ENCODE data around the gene PACS1. TPM values are rescaled to one million over a fixed set of nuclear protein-coding genes. Genes with fewer than 3 reads are reported as not detected.

PACS1 gene
- polyA plus RNA-seq, 1 donor (not counting 4 experiments of a cell fraction or from before 2014, with no cell fraction given): 14.9 TPM

DNA sequence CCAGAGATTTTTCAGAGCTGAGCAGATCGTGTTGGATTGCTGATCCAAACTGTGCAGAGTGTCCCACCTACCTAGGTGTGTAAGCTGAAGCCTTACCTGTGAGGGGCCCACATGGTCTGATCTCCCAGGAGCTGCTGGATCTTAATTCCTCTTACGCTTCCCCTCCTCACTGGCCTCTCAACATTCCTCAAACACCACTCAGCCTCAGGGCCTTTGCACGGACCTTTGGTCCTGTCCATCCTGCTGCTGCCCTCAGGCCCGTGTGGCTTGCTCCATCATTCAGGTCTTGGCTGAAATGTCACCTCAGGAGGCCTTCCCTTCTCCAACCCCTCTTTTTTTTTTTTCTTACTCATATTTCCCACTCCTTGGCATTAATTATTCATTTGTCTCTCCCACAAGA, 177.2 kb downstream of the PACS1 start:
- no peaks in the 10 kb centered on the region for H4K20me1 ChIP-seq (ENCODE audit: control insufficient read depth, extremely low read depth, insufficient read depth, low read length)
- H3K27ac ChIP-seq (ENCODE audit: control insufficient read depth, insufficient read depth, low read length): no peak overlapping the region
- dilution Hi-C loops (cut with MboI; ENCODE audit: extremely low pct_ligation_motif_present, low sequenced_read_pairs): no loop called here
- no peaks in the 10 kb centered on the region for H3K9me3 ChIP-seq (ENCODE audit: control insufficient read depth, low read depth, low read length)
- H2AFZ ChIP-seq (ENCODE audit: control insufficient read depth, low read length): no peak overlapping the region
- TF ChIP-seq EZH2 (IDR thresholded peaks at IDR 0.05; ENCODE audit: low read length): no peak
- TF ChIP-seq, protein P1, sequence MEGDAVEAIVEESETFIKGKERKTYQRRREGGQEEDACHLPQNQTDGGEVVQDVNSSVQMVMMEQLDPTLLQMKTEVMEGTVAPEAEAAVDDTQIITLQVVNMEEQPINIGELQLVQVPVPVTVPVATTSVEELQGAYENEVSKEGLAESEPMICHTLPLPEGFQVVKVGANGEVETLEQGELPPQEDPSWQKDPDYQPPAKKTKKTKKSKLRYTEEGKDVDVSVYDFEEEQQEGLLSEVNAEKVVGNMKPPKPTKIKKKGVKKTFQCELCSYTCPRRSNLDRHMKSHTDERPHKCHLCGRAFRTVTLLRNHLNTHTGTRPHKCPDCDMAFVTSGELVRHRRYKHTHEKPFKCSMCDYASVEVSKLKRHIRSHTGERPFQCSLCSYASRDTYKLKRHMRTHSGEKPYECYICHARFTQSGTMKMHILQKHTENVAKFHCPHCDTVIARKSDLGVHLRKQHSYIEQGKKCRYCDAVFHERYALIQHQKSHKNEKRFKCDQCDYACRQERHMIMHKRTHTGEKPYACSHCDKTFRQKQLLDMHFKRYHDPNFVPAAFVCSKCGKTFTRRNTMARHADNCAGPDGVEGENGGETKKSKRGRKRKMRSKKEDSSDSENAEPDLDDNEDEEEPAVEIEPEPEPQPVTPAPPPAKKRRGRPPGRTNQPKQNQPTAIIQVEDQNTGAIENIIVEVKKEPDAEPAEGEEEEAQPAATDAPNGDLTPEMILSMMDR (optimal IDR thresholded peaks at IDR 0.05 in 1 of 3, IDR thresholded peaks at IDR 0.05 in 1 of 3, conservative IDR thresholded peaks at IDR 0.05 in 1 of 3; ENCODE audit: extremely low read depth in 1 of 3, insufficient read depth in 2 of 3, low read length in 3 of 3): no peak
- DNase-seq (ENCODE audit: low read depth, low spot score) (no peak), FAIRE-seq (no peak)
- H3K36me3 ChIP-seq (ENCODE audit: control insufficient read depth in 2 of 2, extremely low read depth in 1 of 2, insufficient read depth in 2 of 2, low read length in 2 of 2): peaks cover 12 to 14% of the 10 kb centered on the region in 2 experiments
- H3K79me2 ChIP-seq (ENCODE audit: control insufficient read depth, insufficient read depth, low read length): no peaks in the 10 kb centered on the region
- no peak overlapping the region for H3K4me3 ChIP-seq (ENCODE audit: control insufficient read depth in 2 of 3, extremely low read depth in 1 of 3, insufficient read depth in 2 of 3, low read depth in 1 of 3, low read length in 3 of 3)
- no peaks in the 10 kb centered on the region for H3K4me1 ChIP-seq (ENCODE audit: control insufficient read depth, extremely low read depth, insufficient read depth, low read length)
- no peaks in the 10 kb centered on the region for H3K9me1 ChIP-seq (ENCODE audit: control insufficient read depth, extremely low read depth, insufficient read depth, low read length)
- no peaks in the 10 kb centered on the region for H3K27me3 ChIP-seq (ENCODE audit: control insufficient read depth, extremely low read depth, insufficient read depth, low read length)
- H3K9ac ChIP-seq (ENCODE audit: control insufficient read depth, extremely low read depth, insufficient read depth, low read length): no peak overlapping the region
- no peak overlapping the region for H3K4me2 ChIP-seq (ENCODE audit: control insufficient read depth, extremely low read depth, insufficient read depth, low read depth, low read length)

DNA sequence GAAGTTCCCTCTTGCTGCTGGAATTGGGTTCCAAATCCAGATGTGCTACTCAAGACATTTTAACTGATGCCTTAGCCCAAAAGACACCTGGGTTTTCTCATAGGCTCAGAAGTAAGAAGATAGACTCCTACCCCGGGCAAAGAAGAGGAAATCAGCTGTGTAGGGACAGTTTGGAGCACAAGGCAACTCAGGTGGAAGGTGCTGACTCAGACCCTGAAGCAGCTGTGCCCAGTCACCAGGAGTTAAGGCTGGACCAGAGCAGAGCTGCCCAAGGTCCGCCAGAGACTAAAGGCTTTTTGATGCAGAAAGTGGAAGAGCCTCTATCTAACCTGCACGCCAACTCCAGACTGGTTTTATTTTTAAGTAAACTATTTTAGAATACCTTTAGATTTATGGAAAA, 177.7 kb downstream of the PACS1 start:
- H4K20me1 ChIP-seq (ENCODE audit: control insufficient read depth, extremely low read depth, insufficient read depth, low read length): no peaks in the 10 kb centered on the region
- FAIRE-seq (no peak), DNase-seq (ENCODE audit: low read depth, low spot score) (no peak)
- no peaks in the 10 kb centered on the region for H3K4me1 ChIP-seq (ENCODE audit: control insufficient read depth, extremely low read depth, insufficient read depth, low read length)
- H3K4me3 ChIP-seq (ENCODE audit: control insufficient read depth in 2 of 3, extremely low read depth in 1 of 3, insufficient read depth in 2 of 3, low read depth in 1 of 3, low read length in 3 of 3): no peak overlapping the region
- no peaks in the 10 kb centered on the region for H3K9me3 ChIP-seq (ENCODE audit: control insufficient read depth, low read depth, low read length)
- no peak overlapping the region for H3K9ac ChIP-seq (ENCODE audit: control insufficient read depth, extremely low read depth, insufficient read depth, low read length)
- no peaks in the 10 kb centered on the region for H3K9me1 ChIP-seq (ENCODE audit: control insufficient read depth, extremely low read depth, insufficient read depth, low read length)
- no peaks in the 10 kb centered on the region for H3K27me3 ChIP-seq (ENCODE audit: control insufficient read depth, extremely low read depth, insufficient read depth, low read length)
- no peaks in the 10 kb centered on the region for H3K79me2 ChIP-seq (ENCODE audit: control insufficient read depth, insufficient read depth, low read length)
- no peak overlapping the region for H3K27ac ChIP-seq (ENCODE audit: control insufficient read depth, insufficient read depth, low read length)
- H3K36me3 ChIP-seq (ENCODE audit: control insufficient read depth in 2 of 2, extremely low read depth in 1 of 2, insufficient read depth in 2 of 2, low read length in 2 of 2): peaks cover 9 to 14% of the 10 kb centered on the region in 2 experiments
- TF ChIP-seq EZH2 (IDR thresholded peaks at IDR 0.05; ENCODE audit: low read length): no peak
- TF ChIP-seq, protein P1 (optimal IDR thresholded peaks at IDR 0.05 in 1 of 3, IDR thresholded peaks at IDR 0.05 in 1 of 3, conservative IDR thresholded peaks at IDR 0.05 in 1 of 3; ENCODE audit: extremely low read depth in 1 of 3, insufficient read depth in 2 of 3, low read length in 3 of 3): no peak
- H3K4me2 ChIP-seq (ENCODE audit: control insufficient read depth, extremely low read depth, insufficient read depth, low read depth, low read length): no peak overlapping the region
- dilution Hi-C loops (cut with MboI; ENCODE audit: extremely low pct_ligation_motif_present, low sequenced_read_pairs): no loop called here
- H2AFZ ChIP-seq (ENCODE audit: control insufficient read depth, low read length): no peak overlapping the region
